ENCODE measurements around the gene BTG1.
"Not testable (repeated sequence)": the region's sequence is repeated elsewhere in the genome, so short reads cannot be mapped to it uniquely, and the experiment has no call there.

DNA sequence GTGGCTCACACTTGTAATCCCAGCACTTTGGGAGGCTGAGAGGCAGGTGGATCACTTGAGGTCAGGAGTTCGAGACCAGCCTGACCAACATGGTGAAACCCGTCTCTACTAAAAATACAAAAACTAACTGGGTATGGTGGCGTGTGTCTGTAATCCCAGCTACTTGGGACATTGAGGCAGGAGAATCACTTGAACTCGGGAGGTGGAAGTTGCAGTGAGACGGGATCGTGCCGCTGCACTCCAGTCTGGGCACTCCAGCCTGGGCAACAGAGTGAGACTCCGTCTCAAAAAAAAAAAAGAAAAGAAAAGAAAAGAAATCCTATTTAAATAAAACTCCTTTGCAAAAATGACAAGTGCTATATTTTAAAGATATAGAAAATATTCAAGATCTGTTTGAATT is 10.1 kb downstream of the BTG1 start:
- TF ChIP-seq, protein P1, sequence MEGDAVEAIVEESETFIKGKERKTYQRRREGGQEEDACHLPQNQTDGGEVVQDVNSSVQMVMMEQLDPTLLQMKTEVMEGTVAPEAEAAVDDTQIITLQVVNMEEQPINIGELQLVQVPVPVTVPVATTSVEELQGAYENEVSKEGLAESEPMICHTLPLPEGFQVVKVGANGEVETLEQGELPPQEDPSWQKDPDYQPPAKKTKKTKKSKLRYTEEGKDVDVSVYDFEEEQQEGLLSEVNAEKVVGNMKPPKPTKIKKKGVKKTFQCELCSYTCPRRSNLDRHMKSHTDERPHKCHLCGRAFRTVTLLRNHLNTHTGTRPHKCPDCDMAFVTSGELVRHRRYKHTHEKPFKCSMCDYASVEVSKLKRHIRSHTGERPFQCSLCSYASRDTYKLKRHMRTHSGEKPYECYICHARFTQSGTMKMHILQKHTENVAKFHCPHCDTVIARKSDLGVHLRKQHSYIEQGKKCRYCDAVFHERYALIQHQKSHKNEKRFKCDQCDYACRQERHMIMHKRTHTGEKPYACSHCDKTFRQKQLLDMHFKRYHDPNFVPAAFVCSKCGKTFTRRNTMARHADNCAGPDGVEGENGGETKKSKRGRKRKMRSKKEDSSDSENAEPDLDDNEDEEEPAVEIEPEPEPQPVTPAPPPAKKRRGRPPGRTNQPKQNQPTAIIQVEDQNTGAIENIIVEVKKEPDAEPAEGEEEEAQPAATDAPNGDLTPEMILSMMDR (conservative IDR thresholded peaks at IDR 0.05; ENCODE audit: low read depth, low read length) = not testable (repeated sequence)
- not testable (repeated sequence) for TF ChIP-seq EZH2 (IDR thresholded peaks at IDR 0.05; ENCODE audit: low read length, unreplicated experiment); EZH2phosphoT487 (IDR thresholded peaks at IDR 0.05; ENCODE audit: borderline replicate concordance, low read length)
